Panc1 (cell line): ENCODE data around the gene CD58. TPM values are rescaled to one million over a fixed set of nuclear protein-coding genes. Genes with fewer than 3 reads are reported as not detected.

Experiments
- ATAC-seq: fragments of 200-7000 bp; cut with Tn5 transposase; 2 replicates; pipeline ENCODE4 v1.9.1; 2020; ENCODE audit warnings: mild to moderate bottlenecking, moderate library complexity
- BruUV-seq: library from RNA; stranded (reverse); fragments of 400-500 nt; replicated peaks from 2 replicates; lab custom pipeline; 2021; lab: Mats Ljungman, UMichigan
- CTCF ChIA-PET: fragments of 300-600 bp; sonication (Branson Sonifier 250); formaldehyde crosslinking; loops from one replicate; lab custom pipeline; 2022; ENCODE audit warnings: antibody characterized with exemption; lab: Charles Lee
- POLR2A ChIA-PET: fragments of 300-600 bp; sonication (Branson Sonifier 250); formaldehyde crosslinking; loops from one replicate; lab custom pipeline; 2022; ENCODE audit warnings: antibody characterized with exemption; lab: Charles Lee
- DNase-seq: peaks from one replicate; pipeline ENCODE4 v3.0.0-alpha.2; 2010; ENCODE audit warnings: low read depth, low spot score
- H3K27ac ChIP-seq: 2 replicates; pipeline ENCODE4 v1.5.1; 2011; ENCODE audit warnings: mild to moderate bottlenecking, low read length, inconsistent platforms
- H3K27me3 ChIP-seq: fragments of 200-500 bp; sonication (Bioruptor generic); 2 replicates; pipeline ENCODE4 v1.6.0; 2014; ENCODE audit warnings: low read length, inconsistent platforms; ENCODE audit not compliant: control insufficient read depth, insufficient read depth
- H3K36me3 ChIP-seq: fragments of 200-500 bp; sonication (Bioruptor generic); 2 replicates; pipeline ENCODE4 v1.5.1; 2014; ENCODE audit warnings: inconsistent platforms, mild to moderate bottlenecking, low read length, moderate library complexity; ENCODE audit not compliant: control insufficient read depth, insufficient read depth
- H3K4me1 ChIP-seq: 2 replicates; pipeline ENCODE4 v1.5.1; 2011; ENCODE audit warnings: inconsistent platforms, mild to moderate bottlenecking, low read length, moderate library complexity; ENCODE audit not compliant: control insufficient read depth, insufficient read depth
- H3K4me3 ChIP-seq, 2 experiments: 2 replicates each; pipeline ENCODE4 v1.5.1; 2011 to 2012; ENCODE audit warnings: low read depth in 2 of 2, low read length in 2 of 2, mild to moderate bottlenecking in 2 of 2, inconsistent platforms in 1 of 2, moderate library complexity in 1 of 2
- H3K9me3 ChIP-seq: fragments of 200-500 bp; sonication (Bioruptor generic); 2 replicates; pipeline ENCODE4 v1.5.1; 2014; ENCODE audit warnings: low read depth, mild to moderate bottlenecking, inconsistent platforms, low read length, moderate library complexity; ENCODE audit not compliant: control insufficient read depth, insufficient read depth
- POLR2AphosphoS5 ChIP-seq: IDR thresholded peaks from 2 replicates; pipeline ENCODE4 v1.6.1; 2012; ENCODE audit warnings: mild to moderate bottlenecking, low read depth, low read length, moderate library complexity
- SIN3A ChIP-seq: IDR thresholded peaks from 2 replicates; pipeline ENCODE4 v1.6.1; 2012; ENCODE audit warnings: low read depth, mild to moderate bottlenecking, low read length, moderate library complexity, borderline replicate concordance; ENCODE audit not compliant: insufficient read depth
- TCF7L2 ChIP-seq: IDR thresholded peaks from 2 replicates; pipeline ENCODE4 v1.6.1; 2011; ENCODE audit warnings: mild to moderate bottlenecking, low read depth, low read length, inconsistent platforms
- in situ Hi-C: cut with HindIII; loops from 2 replicates; pipeline ENCODE4 v1.10.0; 2016; ENCODE audit warnings: low sequenced_read_pairs, low pct_unique_long_range_greater_than_20kb
- intact Hi-C: fragments of 100-400 bp; cut with micrococcal nuclease; formaldehyde crosslinking; loops from one replicate; pipeline ENCODE4 v1.10.0; 2022; ENCODE audit not compliant: unreplicated experiment
- total RNA-seq: library from RNA; stranded (reverse); gene quantifications from one replicate; pipeline ENCODE4 v1.2.1, GENCODE V29; 2021; ENCODE audit not compliant: unreplicated experiment
- TF ChIP-seq, protein P1 (sequence below), 2 experiments: IDR thresholded peaks; 2 replicates each; pipeline ENCODE4 v1.6.1; 2011 to 2012; ENCODE audit warnings: low read depth in 2 of 2, control low read depth in 1 of 2, low read length in 1 of 2, mild to moderate bottlenecking in 1 of 2, moderate library complexity in 1 of 2; ENCODE audit not compliant: insufficient read depth in 1 of 2
- TF ChIP-seq, protein P2 (sequence below): fragments of 450-650 bp; IDR thresholded peaks from 2 replicates; pipeline ENCODE4 v1.5.1; 2017; ENCODE audit warnings: mild to moderate bottlenecking

CD58 gene
- total RNA-seq, 1 experiment from 2014 or later: 12.6 TPM

DNA sequence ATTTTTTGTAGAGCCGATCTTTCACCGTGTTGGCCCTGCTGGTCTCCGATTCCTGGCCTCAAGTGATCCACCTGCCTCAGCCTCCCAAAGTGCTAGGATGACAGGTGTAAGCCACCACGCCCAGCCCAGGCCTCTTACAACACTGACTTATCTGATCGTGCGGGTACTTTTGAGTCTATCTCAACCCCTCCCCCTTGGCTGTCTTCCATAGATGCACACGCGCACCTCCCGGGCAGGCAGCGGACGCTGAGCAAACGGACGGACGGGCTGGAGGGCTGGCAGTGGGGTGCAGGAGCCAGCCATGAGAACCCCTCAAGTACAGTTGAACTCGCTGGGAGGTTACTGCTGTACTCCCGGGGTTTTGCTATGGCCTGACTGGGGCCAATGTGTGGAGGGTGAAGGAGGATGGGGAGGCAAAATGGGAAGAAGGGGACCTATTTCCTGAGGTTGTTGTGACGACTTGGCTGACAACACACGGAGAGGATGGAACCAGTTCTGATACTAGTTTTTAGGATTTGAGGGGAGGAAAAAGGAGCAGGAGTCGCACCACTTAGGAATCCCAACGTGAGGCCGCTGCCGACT lies 959 bp downstream of the CD58 start:
- in situ Hi-C loops: no loop called here
- no peaks in the 10 kb centered on the region for H3K36me3 ChIP-seq
- no TSS peak for BruUV-seq

DNA sequence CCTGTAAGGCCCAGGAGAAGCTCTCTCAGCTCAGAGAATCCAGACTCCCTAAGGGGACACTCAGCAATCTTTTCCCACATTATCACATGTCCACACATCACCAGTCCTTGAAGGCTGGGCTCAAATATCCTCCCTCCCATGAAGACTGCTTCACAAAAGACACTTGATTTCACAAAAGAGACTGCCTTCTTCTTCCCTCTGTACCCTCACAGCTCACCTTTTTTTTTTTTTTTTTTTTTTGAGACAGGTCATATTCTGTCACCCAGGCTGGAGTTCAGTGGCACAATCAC lies 1.5 kb downstream of the CD58 start:
- DNase-seq (no peak), ATAC-seq (no peak)
- no peaks in the 10 kb centered on the region for H3K36me3 ChIP-seq
- no peak overlapping the region for H3K27ac ChIP-seq
- POLR2A ChIA-PET: no interaction called here
- TF ChIP-seq SIN3A: no peak
- TF ChIP-seq, protein P1, sequence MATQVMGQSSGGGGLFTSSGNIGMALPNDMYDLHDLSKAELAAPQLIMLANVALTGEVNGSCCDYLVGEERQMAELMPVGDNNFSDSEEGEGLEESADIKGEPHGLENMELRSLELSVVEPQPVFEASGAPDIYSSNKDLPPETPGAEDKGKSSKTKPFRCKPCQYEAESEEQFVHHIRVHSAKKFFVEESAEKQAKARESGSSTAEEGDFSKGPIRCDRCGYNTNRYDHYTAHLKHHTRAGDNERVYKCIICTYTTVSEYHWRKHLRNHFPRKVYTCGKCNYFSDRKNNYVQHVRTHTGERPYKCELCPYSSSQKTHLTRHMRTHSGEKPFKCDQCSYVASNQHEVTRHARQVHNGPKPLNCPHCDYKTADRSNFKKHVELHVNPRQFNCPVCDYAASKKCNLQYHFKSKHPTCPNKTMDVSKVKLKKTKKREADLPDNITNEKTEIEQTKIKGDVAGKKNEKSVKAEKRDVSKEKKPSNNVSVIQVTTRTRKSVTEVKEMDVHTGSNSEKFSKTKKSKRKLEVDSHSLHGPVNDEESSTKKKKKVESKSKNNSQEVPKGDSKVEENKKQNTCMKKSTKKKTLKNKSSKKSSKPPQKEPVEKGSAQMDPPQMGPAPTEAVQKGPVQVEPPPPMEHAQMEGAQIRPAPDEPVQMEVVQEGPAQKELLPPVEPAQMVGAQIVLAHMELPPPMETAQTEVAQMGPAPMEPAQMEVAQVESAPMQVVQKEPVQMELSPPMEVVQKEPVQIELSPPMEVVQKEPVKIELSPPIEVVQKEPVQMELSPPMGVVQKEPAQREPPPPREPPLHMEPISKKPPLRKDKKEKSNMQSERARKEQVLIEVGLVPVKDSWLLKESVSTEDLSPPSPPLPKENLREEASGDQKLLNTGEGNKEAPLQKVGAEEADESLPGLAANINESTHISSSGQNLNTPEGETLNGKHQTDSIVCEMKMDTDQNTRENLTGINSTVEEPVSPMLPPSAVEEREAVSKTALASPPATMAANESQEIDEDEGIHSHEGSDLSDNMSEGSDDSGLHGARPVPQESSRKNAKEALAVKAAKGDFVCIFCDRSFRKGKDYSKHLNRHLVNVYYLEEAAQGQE (IDR thresholded peaks at IDR 0.05; ENCODE audit: insufficient read depth in 1 of 2, low read depth in 2 of 2, low read length in 1 of 2): no peak
- TF ChIP-seq, protein P2, sequence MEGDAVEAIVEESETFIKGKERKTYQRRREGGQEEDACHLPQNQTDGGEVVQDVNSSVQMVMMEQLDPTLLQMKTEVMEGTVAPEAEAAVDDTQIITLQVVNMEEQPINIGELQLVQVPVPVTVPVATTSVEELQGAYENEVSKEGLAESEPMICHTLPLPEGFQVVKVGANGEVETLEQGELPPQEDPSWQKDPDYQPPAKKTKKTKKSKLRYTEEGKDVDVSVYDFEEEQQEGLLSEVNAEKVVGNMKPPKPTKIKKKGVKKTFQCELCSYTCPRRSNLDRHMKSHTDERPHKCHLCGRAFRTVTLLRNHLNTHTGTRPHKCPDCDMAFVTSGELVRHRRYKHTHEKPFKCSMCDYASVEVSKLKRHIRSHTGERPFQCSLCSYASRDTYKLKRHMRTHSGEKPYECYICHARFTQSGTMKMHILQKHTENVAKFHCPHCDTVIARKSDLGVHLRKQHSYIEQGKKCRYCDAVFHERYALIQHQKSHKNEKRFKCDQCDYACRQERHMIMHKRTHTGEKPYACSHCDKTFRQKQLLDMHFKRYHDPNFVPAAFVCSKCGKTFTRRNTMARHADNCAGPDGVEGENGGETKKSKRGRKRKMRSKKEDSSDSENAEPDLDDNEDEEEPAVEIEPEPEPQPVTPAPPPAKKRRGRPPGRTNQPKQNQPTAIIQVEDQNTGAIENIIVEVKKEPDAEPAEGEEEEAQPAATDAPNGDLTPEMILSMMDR: no peak
- TF ChIP-seq TCF7L2: no peak
- no peak for TF ChIP-seq POLR2AphosphoS5
- H3K27me3 ChIP-seq: no peaks in the 10 kb centered on the region
- H3K9me3 ChIP-seq: no peaks in the 10 kb centered on the region
- CTCF ChIA-PET: interaction anchor here (0.6 kb wide), 2 partner anchors 27 to 39 kb away, joined by 6 read pairs; no protein-coding TSS in a partner anchor
- no TSS peak for BruUV-seq
- no peak overlapping the region for H3K4me3 ChIP-seq
- intact Hi-C loops: no loop called here
- in situ Hi-C loops: no loop called here
- H3K4me1 ChIP-seq: no peaks in the 10 kb centered on the region

More for the DNA sequence above, 959 bp downstream of the CD58 start:
- Histone ChIP-seq H3K27ac (peak overlapping the region; percentile 63), H3K27me3 (no peaks in the 10 kb centered on the region), H3K4me1 (no peaks in the 10 kb centered on the region), H3K9me3 (no peaks in the 10 kb centered on the region), H3K4me3 (peak overlapping the region; percentile 73)
- CTCF ChIA-PET: no interaction called here
- intact Hi-C loops: no loop called here
- POLR2A ChIA-PET: no interaction called here
- ATAC-seq (no peak), DNase-seq (no peak)
- no peak for TF ChIP-seq TCF7L2
- TF ChIP-seq, protein P1 (IDR thresholded peaks at IDR 0.05; ENCODE audit: insufficient read depth in 1 of 2, low read depth in 2 of 2, low read length in 1 of 2): no peak
- no peak for TF ChIP-seq SIN3A
- TF ChIP-seq, protein P2: no peak
- TF ChIP-seq POLR2AphosphoS5: no peak
